ENCODE results near the gene SLCO4A1.

SLCO4A1 gene

DNA sequence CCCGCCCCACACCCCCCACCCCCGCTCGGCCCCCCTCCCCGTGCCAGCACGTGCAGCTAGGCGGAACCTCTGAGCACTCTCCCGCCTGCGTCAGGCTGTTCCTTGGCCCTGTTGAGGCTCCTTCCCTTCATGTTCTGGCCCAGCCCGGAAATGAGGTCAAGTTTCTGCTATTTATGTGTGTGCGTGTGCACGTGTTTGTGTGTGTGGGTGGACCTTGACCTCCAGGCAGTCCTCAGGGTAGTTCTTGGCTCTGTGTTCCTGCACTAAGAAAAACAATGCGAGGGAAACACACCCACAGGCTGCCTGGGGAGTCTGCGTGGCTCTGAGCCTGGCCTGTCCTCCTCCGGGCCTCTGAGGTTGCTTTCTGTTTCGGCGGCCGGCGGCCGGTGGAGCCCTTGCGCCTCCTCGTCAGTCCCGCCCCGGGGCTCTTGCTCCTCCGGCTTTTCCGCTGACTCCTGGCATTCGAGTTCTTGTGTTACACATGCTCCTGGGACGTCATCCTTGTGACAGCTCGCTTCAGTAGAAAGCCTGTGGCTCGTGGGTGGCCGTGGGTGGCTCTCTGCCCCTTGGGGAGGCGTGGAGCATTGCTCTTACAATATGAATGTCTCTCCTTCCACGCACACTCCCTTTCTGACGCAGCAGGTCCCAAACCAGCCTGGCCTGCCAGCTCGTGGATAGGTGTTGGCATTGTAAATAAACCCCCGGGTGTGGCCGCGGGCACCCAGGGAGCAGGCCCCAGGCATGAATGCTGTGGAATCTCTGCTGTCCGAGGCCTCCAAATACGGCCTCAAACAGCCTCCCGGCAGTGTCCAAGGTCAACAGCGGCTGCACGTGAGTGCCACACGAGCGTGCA lies 10.0 kb downstream of the SLCO4A1 start:
- peak; percentile 26 to 56 for DNase-seq (ENCODE audit: low read depth in 2 of 2)

DNA sequence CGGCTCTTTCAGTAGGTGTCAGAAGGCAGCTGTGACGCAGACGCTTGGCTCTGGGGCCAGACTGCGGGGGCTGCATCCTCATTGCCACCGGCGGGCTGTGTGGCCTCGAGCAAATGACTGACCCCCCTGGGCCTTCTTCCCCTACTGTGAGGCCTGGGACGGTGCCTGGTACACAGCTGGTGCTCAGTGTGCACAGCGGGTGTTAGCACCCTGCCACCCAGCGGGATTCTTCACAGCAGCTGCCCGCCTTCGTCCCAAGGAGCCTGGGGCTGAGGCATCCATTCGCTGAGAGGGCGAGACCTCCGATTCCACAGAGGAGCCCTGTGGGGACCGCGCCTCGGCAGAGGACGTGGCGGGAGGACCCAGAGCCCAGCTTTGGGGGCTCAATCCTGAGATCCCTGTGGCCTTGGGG lies 10.6 kb downstream of the SLCO4A1 start:
- no peak for DNase-seq (ENCODE audit: low read depth in 2 of 2)

DNA sequence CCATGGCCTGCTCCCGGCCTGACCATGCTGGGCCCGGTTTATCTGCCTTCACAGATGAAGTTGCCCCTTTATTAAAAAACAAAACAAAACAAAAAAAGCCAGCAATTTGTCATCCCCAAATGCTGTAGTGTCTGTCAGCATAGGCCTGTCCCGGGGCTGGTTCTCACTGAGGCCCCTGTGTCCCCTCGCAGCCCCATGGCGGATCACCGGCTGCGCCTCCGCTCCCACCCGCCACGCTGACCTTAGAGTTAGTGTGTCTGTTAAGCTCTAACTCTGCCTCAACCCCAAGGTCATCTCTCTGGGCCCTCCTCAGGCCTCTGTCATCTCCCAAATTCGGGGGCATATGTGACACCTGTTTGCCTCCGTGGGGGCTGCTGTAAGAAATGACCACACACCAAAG lies 11.1 kb downstream of the SLCO4A1 start:
- no peak for DNase-seq (ENCODE audit: low read depth in 2 of 2)

DNA sequence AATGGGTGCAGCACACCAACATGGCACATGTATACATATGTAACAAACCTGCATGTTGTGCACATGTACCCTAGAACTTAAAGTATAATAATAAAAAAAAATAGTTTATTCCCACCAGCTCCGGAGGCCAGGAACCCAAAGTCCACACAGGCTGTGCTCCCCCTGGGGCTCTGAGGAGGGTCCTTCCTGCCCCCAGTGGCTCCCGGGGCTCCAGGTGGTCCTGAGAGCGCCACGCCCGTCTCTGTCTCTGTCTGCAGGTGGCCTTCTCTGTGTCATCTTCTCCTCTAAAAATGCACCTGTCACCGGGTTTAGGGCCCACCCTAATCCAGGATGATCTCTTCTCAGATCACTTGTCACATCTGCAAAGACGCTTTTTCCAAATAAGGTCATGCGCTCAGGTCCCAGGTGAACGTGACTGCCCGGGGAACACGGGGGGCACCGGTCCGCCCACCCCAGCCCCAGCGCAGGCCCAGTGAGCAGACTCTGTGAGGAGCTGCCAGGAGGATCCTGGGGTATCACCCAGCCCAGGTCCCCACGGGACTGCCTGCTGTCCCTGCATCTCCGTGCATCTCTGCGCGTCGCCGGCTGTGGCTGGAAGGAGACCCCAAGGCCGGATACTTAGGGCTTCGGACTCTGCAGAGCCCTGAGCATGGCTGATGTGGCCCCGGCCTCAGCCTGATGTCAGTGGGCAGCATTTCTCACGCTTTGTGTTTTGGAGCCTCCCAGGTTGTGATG lies 11.8 kb downstream of the SLCO4A1 start:
- no peak for DNase-seq (ENCODE audit: low read depth in 2 of 2)

DNA sequence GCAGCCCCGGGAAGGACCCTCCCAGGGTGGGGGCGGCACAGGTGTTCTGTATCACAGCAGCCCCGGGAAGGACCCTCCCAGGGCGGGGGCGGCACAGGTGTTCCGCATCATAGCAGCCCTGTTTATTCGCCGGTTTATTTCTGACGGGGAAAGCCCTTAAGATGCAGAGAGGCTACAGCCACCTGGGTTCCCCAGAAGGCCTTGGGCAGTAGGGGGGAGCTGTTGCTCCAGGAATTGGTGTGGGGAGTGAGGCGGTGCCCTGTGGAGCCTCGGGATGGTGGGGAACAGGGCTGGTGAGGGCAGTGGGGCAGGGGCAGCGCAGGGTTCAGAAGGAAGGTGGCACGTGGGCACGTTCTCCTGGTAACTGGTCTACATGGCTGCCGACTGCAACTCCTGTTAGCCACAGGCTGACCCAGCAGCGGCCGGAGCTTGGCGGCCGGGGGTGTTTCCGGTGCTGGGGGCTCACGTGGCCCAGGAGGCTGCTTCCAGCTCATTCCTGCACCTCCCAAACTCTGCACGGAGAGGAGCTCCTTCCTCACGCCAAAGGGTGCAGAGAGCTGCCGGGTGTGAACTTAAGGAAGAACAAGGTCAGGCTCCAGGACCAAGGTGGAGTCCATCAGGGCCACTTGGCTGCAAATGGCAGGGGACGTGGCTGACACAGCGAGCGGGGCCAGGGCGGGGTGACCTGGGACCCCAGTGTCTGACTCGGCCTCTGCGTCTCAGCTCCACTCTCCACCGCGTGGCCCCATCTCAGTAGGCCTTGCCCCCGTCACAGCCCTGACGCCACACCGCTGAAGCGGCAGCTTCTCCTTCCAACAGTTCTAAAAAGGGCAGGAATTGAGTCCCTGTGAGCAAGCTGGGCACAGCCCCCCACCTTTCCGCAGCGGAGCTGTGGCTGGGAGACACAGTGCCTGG lies 13.2 kb downstream of the SLCO4A1 start:
- DNase-seq (ENCODE audit: low read depth in 2 of 2), result no peak

DNA sequence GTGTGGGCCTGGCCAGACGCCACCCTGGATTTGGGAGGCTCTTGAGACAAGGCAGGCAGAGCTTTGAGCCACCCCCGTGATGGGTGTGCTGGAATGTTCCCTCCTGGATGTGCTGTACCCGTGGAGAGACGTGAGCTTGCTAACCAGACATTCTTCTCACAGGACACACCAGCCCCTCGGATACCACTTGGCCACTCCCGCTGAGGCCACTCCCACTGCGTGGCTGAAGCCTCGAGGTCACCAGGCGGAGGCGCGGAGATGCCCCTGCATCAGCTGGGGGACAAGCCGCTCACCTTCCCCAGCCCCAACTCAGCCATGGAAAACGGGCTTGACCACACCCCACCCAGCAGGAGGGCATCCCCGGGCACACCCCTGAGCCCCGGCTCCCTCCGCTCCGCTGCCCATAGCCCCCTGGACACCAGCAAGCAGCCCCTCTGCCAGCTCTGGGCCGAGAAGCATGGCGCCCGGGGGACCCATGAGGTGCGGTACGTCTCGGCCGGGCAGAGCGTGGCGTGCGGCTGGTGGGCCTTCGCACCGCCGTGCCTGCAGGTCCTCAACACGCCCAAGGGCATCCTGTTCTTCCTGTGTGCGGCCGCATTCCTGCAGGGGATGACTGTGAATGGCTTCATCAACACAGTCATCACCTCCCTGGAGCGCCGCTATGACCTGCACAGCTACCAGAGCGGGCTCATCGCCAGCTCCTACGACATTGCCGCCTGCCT lies 14.1 kb downstream of the SLCO4A1 start:
- no peak for DNase-seq (ENCODE audit: low read depth in 2 of 2)

DNA sequence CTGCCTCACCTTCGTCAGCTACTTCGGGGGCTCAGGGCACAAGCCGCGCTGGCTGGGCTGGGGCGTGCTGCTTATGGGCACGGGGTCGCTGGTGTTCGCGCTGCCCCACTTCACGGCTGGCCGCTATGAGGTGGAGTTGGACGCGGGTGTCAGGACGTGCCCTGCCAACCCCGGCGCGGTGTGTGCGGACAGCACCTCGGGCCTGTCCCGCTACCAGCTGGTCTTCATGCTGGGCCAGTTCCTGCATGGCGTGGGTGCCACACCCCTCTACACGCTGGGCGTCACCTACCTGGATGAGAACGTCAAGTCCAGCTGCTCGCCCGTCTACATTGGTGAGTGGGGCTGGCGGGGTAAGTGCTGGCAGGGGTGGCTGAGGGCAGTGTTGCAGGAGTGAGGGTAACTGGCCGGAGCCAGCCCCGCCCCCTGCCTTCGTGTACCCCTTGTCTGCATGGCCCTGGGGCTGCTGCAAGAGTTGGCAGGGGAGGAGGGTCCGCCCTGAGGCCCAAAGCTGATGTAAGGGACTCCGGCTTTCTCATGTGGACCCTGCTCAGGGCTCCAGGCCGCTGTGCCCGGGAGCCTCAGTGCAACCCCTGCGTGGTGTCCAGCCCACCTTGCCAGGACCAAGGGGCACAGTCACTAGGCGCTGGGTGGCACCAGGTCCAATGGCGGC lies 14.8 kb downstream of the SLCO4A1 start:
- DNase-seq (ENCODE audit: low read depth in 2 of 2), result no peak

DNA sequence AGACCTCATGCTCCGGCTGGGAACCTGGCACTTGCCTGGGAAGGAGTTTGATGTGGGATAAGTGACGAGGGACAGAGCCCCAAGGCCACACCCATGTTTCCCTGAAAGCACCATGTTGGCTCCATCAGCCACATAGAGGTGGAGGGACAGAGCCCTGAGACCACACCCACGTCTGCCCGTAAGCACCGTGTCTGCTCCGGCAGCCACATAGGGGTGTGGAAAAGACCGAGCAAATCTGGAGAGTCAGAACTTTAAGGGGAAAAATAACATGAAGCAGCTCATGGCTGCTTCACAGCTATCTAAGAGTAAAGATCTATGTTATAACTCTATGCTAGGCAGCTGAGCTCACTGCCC lies 15.3 kb downstream of the SLCO4A1 start:
- DNase-seq (ENCODE audit: low read depth in 2 of 2), result no peak

DNA sequence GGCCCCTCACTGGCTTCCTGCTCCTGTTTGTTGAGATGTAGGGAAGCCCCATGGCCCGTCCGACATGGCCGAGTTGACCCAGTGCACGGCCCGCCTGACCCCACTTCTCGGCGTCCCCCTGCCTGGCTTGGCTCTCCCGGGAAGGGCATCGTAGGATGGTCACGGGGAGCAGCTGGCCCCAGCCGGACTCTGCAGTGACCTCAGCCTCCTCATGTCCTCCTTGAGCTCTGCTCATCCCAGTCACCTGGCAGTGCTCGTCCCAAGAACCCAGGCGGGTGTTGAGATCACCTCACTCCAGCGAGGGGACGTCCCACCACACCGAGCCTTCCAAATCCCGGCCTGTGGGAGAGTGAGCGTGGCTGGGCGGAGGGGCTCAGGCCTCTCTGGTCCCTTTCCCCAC lies 15.7 kb downstream of the SLCO4A1 start:
- DNase-seq (ENCODE audit: low read depth in 2 of 2), result no peak

DNA sequence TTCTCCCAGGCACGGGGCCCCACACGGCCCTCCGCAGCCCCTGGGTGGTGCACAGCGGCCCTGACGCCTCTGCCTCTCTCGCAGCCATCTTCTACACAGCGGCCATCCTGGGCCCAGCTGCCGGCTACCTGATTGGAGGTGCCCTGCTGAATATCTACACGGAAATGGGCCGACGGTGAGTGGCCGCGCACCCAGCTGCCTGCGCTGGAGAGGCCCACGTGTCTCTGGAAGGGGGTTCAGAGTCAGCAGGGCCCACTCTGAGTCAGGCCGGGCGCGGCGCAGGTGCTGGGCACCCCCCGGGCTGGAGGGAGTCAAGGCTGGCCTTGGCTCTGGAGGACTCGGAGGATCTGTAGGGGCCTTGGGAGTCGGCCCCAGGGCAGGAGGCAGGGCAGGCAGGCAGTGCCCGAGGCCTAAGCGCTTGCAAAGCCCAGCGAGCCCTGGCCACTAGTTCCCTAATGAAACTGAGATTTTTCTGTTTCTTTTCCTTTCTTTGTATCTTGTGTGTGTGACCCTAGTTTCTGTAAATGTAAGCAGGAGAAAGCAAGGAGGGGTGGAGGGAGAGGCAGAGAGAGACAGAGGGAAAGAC lies 16.4 kb downstream of the SLCO4A1 start:
- DNase-seq (ENCODE audit: low read depth in 2 of 2), result no peak

DNA sequence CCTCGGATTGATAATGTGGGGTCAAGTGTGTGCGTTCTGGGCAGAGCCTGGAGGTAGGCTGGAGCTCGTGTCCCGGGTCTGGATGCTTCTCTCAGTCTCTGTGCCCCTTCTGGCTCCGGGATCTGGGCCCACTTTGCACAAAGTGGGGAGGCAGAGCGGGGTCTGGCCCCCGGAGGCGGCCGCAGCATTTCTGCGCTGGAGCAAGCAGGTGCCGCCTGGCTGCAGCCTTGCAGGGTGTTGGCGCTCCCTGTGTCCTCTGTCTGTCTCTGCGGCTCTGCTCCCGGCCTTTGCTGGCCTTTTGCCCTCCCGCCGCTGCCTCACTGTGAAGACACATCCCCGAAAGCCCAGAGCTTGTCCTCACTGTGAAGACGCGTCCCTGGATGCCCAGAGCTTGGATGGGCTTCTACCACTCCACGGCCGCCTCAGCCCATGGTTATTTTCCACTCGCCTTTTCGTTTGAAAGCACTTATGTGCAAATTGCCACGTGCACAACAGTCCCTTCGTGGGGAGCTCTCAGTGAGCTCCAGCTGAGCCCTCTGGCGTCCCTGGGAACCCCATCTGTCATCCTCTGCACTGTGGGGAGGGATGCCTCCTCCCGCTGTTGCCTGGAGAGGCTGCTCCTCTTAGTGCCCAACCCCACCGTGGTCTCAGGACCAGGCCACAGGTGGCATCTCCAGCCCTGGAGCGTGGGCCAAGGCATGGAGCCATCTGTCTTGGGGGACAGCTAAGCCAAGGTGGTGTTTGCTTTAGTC lies 17.4 kb downstream of the SLCO4A1 start:
- DNase-seq (ENCODE audit: low read depth in 2 of 2), result no peak

DNA sequence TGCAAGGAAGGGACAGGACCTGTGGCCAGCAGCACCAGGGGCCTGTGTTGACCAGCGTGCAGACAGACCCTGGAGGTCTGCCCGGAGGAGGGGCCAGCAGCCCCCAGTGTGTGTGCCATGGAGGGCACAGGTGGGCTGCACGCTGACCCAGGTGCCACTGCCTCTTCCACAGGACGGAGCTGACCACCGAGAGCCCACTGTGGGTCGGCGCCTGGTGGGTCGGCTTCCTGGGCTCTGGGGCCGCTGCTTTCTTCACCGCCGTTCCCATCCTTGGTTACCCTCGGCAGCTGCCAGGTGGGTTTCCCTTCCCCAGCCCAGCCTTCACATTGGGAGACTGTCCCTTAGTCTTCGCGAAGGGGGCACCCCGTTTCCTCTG lies 17.9 kb downstream of the SLCO4A1 start:
- no peak for DNase-seq (ENCODE audit: low read depth in 2 of 2)

DNA sequence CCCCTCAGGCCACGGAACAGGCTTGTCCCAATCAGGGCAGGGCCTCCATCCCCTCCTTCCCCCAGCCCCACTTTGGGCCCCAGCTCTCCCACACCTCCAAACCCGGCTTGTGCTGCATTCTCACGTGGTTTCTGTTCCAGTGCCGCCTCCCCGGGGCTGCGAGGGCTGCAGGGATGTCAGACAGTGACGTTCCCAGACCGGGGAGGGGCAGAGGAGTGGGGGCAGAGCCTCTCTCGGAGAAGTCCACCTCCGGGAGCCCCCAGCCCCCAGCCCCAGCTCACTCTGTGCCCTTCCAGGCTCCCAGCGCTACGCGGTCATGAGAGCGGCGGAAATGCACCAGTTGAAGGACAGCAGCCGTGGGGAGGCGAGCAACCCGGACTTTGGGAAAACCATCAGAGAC lies 18.5 kb downstream of the SLCO4A1 start:
- no peak for DNase-seq (ENCODE audit: low read depth in 2 of 2)

DNA sequence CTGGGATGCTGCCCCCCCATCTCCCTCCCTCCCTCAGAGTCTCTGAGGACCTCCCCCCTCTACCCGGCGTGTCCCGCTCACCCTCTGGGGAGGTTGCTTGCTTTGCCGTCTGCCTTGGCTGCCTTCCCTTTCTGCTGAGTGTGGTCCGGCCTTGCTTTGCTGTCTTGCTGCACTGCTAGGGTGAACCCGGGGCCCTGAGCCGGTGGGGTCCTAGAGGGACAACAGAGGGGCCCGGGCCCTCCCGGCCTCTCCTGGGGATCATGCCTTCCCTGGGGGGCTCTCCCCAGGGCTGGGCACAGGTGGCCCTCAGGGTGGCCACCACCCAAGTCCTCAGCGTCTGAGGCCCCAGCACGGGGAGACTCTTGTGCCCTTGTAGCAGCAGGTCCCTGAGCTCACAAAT lies 19.3 kb downstream of the SLCO4A1 start:
- no peak for DNase-seq (ENCODE audit: low read depth in 2 of 2)

DNA sequence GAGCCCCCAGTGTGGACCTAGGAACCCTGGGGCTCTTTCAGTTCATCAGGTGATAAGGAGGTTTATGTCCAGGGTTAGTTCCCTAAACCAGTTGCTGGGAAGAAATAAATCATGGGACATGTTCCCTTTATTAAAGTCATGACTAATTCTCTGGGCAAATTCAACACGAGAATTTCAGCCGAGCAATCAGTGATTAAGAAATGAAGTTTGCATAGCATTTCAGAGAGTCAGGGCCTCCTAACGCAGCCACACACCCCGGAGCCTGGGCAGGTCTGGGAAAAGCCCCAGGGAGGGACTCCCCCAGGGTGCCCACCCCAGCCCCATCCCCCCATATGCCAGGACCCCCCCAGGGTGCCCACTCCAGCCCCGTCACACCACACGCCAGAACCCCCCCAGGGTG lies 20.1 kb downstream of the SLCO4A1 start:
- no peak for DNase-seq (ENCODE audit: low read depth in 2 of 2)

DNA sequence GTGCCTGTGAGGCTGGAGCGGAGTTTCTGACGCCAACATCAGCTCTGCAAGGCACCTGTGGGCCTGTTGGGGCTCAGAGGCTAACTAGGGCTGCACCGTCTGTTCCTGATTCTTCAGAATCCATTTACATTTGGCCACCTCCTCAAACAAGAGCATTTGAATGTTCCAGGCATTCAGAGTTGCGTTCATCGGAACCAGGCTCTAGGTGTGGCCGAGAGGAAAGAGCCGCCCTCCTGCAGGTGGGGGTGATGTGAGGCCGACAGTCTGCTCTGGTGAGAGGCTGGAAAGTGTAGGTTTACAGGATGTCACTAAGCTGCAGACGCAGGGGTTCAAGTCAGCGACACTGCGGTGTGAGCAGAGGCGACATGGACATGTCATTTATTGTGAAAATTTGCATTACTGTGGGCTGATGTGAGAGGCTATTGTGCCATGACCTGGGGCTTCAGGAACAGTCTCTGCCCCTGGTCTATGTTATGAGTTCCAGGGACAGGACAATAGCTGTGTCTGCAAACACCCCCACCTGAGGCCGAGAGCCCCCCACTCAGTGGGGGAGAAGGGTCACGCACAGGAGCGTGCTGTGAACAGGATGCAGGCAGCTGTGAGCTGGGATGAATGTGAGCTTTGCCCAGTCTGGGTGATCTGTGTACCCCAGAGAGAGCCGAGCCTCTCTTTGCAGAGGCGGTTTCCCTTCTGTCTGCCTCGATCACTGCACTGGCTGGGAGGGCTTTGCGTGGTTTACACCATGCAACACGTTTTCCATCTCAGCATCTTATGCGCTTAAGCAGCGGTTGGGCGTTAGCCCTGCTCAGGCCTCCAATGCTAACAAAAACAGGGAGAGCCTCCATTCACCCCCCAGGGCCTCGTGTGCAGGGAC lies 21.1 kb downstream of the SLCO4A1 start:
- DNase-seq (ENCODE audit: low read depth in 2 of 2), result no peak

DNA sequence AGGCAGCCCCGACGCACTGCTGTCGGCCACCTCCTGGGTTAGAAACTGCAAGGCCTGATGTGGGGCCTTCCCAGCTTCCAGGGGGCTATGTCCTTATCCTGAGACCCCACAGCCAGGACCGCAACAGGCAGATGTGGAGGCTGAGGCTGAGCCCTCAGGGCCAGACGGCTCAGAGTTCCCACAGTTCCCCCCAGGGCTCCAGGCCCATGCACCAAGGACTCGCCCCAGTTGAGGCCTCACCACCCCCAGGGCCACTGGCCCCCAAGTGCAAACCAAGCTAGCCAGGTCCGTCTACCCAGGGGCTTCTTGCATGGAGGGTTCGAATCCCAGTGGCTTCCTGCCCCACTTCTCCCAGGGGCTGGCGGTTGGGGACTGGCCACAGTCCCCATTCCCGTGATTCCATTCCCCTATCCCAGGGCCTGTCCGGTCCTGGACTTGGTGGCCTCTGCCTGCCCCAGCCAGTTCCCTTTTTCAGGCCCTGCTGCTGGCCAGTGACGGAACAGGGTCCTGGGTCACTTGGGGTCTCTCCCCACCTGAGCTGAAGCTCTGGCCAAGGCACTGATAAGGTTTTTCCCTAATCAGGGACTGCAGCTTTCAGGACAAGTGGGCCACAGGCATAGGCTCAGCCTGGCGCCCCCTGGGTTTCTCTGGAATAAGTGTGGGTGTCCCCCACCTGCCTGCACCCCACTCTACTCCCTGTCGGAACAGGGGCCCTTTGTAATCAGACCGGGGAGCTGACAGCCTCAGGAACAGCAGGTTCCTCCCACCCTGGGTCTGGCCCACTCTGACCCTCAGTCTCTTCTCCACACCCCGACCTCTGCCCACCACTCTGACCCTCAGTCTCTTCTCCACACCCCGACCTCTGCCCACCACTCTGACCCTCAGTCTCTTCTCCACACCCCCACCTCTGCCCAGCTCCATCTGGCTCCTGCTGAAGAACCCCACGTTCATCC lies 22.0 kb downstream of the SLCO4A1 start:
- no peak for DNase-seq (ENCODE audit: low read depth in 2 of 2)

Measured in stimulated activated CD4-positive, alpha-beta T cell treated with anti-CD3 and anti-CD28 coated beads, Interleukin-15, amount 100 ng/mL, for 48 hours (primary cell).